ENCODE results near the gene NR3C2. TPM values are rescaled to one million over a fixed set of nuclear protein-coding genes. Genes with fewer than 3 reads are reported as not detected.

Gene NR3C2
- total RNA-seq, 4 donors from 2014 or later: 33.0 to 128 (median 118) TPM

GRCh38 chr4:148152868-148153625 is 289.2 kb downstream of the NR3C2 start:
- Histone ChIP-seq H3K4me3 (no peak overlapping the region), H3K27me3 (no peaks in the 10 kb centered on the region), H3K4me1 (no peaks in the 10 kb centered on the region), H3K9me3 (no peaks in the 10 kb centered on the region), H3K36me3 (peaks cover 0 to 21% (median 4%) of the 10 kb centered on the region in 3 donors), H3K27ac (no peak overlapping the region)
- TF ChIP-seq, protein P1, sequence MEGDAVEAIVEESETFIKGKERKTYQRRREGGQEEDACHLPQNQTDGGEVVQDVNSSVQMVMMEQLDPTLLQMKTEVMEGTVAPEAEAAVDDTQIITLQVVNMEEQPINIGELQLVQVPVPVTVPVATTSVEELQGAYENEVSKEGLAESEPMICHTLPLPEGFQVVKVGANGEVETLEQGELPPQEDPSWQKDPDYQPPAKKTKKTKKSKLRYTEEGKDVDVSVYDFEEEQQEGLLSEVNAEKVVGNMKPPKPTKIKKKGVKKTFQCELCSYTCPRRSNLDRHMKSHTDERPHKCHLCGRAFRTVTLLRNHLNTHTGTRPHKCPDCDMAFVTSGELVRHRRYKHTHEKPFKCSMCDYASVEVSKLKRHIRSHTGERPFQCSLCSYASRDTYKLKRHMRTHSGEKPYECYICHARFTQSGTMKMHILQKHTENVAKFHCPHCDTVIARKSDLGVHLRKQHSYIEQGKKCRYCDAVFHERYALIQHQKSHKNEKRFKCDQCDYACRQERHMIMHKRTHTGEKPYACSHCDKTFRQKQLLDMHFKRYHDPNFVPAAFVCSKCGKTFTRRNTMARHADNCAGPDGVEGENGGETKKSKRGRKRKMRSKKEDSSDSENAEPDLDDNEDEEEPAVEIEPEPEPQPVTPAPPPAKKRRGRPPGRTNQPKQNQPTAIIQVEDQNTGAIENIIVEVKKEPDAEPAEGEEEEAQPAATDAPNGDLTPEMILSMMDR (IDR thresholded peaks at IDR 0.05): no peak
- TF ChIP-seq POLR2A (IDR thresholded peaks at IDR 0.05): no peak
- no peak for DNase-seq

- H3K4me3 ChIP-seq: no peak overlapping the region
- no peaks in the 10 kb centered on the region for H3K27me3 ChIP-seq
- no peak for TF ChIP-seq POLR2A (IDR thresholded peaks at IDR 0.05)
- TF ChIP-seq, protein P1 (IDR thresholded peaks at IDR 0.05): no peak
- peaks cover 0 to 21% (median 4%) of the 10 kb centered on the region in 3 donors for H3K36me3 ChIP-seq
- no peak overlapping the region for H3K27ac ChIP-seq
- H3K9me3 ChIP-seq: no peaks in the 10 kb centered on the region
- H3K4me1 ChIP-seq: no peaks in the 10 kb centered on the region
- no peak for DNase-seq
Measured at GRCh38 chr4:148151806-148152205, 290.4 kb downstream of the NR3C2 start.

- Histone ChIP-seq H3K36me3 (peaks cover 0 to 37% (median 0%) of the 10 kb centered on the region in 3 donors), H3K4me3 (no peak overlapping the region), H3K27ac (no peak overlapping the region), H3K27me3 (no peaks in the 10 kb centered on the region), H3K9me3 (no peaks in the 10 kb centered on the region), H3K4me1 (no peaks in the 10 kb centered on the region)
- TF ChIP-seq, protein P1 (IDR thresholded peaks at IDR 0.05): no peak
- TF ChIP-seq POLR2A (IDR thresholded peaks at IDR 0.05): no peak
- no peak for DNase-seq
Measured at GRCh38 chr4:148145475-148145874, 296.7 kb downstream of the NR3C2 start.

DNA sequence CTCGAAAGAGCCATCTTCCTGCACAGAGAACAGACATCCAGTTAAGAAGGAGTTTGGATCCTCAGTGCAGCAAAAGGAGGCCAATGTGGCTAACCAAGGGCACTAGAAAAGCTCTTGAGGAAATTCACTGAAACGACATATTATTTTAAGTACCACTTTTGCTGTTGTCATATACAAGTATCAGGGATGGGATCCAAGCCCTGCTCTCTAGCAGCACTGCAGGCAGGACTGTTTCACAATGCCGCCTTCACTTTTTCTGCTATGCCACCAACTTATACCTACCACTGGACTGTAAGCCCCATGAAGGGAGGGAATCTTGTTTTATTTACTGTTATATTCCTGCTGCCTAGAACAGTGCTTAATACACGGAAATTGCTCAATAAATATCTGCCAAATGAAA is 299.0 kb downstream of the NR3C2 start:
- H3K9me3 ChIP-seq: no peaks in the 10 kb centered on the region
- no peak overlapping the region for H3K4me3 ChIP-seq
- H3K36me3 ChIP-seq: peaks cover 0 to 37% (median 0%) of the 10 kb centered on the region in 3 donors
- H3K27me3 ChIP-seq: no peaks in the 10 kb centered on the region
- no peak for DNase-seq
- TF ChIP-seq POLR2A (IDR thresholded peaks at IDR 0.05): no peak
- TF ChIP-seq, protein P1 (IDR thresholded peaks at IDR 0.05): no peak
- H3K27ac ChIP-seq: no peak overlapping the region
- no peaks in the 10 kb centered on the region for H3K4me1 ChIP-seq

- peaks cover 0 to 36% (median 0%) of the 10 kb centered on the region in 3 donors for H3K36me3 ChIP-seq
- no peaks in the 10 kb centered on the region for H3K4me1 ChIP-seq
- no peaks in the 10 kb centered on the region for H3K27me3 ChIP-seq
- DNase-seq: no peak
- no peak overlapping the region for H3K27ac ChIP-seq
- no peak overlapping the region for H3K4me3 ChIP-seq
- H3K9me3 ChIP-seq: no peaks in the 10 kb centered on the region
- TF ChIP-seq POLR2A (IDR thresholded peaks at IDR 0.05): no peak
- TF ChIP-seq, protein P1 (IDR thresholded peaks at IDR 0.05): no peak
Measured at GRCh38 chr4:148141501-148141900, 300.7 kb downstream of the NR3C2 start.
